GM18873 (cell line): Measurements from ENCODE around the gene C2orf81.
A peak's percentile ranks its signal among the peaks of the same experiment; 100 is the strongest.
"Not testable (repeated sequence)": the region's sequence is repeated elsewhere in the genome, so short reads cannot be mapped to it uniquely, and the experiment has no call there.

Experiments used
- ATAC-seq: cut with Tn5 transposase; IDR thresholded peaks from one replicate; pipeline ENCODE4 v1.9.1; 2021; ENCODE audit warnings: mild to moderate bottlenecking, moderate library complexity, moderate number of reproducible peaks; ENCODE audit not compliant: unreplicated experiment, low FRiP score

C2orf81 gene

GRCh38 chr2:74421221-74421870 is at the start of gene C2orf81, which contains the start of gene WDR54:
Gene C2orf81, minus strand, starts transcription at chr2:74421619. Its CDS starts 59 bp downstream, at chr2:74421560.
Gene WDR54, plus strand, starts transcription at chr2:74421730. Its CDS starts 424 bp downstream, at chr2:74422154.
- peak; percentile 78 for ATAC-seq

- ATAC-seq = not testable (repeated sequence)
Observed at GRCh38 chr2:74470742-74471141, 49.3 kb upstream of the C2orf81 start.

GRCh38 chr2:74464406-74464805 is 43.0 kb upstream of the C2orf81 start:
- no peak for ATAC-seq

GRCh38 chr2:74462786-74463105 is 41.3 kb upstream of the C2orf81 start:
- ATAC-seq = no peak

GRCh38 chr2:74462054-74462785 is 40.8 kb upstream of the C2orf81 start:
- no peak for ATAC-seq

GRCh38 chr2:74461187-74462053 is 40.0 kb upstream of the C2orf81 start:
- no peak for ATAC-seq

GRCh38 chr2:74460187-74460586 is 38.8 kb upstream of the C2orf81 start:
- not testable (repeated sequence) for ATAC-seq

- not testable (repeated sequence) for ATAC-seq
Observed at GRCh38 chr2:74459503-74460118, 38.2 kb upstream of the C2orf81 start.

- no peak for ATAC-seq
Observed at GRCh38 chr2:74458938-74459363, 37.5 kb upstream of the C2orf81 start.

- peak; percentile 83 for ATAC-seq
Observed at GRCh38 chr2:74458132-74458937, 36.9 kb upstream of the C2orf81 start, which contains the start of gene WBP1. Gene WBP1, plus strand, starts transcription at chr2:74458438. Its CDS starts 165 bp downstream, at chr2:74458603.

GRCh38 chr2:74457549-74458131 is 36.2 kb upstream of the C2orf81 start:
- peak; percentile 23 for ATAC-seq

- ATAC-seq = no peak
Observed at GRCh38 chr2:74457129-74457548, 35.7 kb upstream of the C2orf81 start.

- peak; percentile 46 for ATAC-seq
Observed at GRCh38 chr2:74454654-74455511, 33.5 kb upstream of the C2orf81 start, which contains the start of gene INO80B. Gene INO80B, plus strand, starts transcription at chr2:74455087. Its CDS starts 30 bp downstream, at chr2:74455117.

- no peak for ATAC-seq
Observed at GRCh38 chr2:74450570-74451190, 29.3 kb upstream of the C2orf81 start.

- no peak for ATAC-seq
Observed at GRCh38 chr2:74448771-74449170, 27.4 kb upstream of the C2orf81 start.

- ATAC-seq = no peak
Observed at GRCh38 chr2:74447230-74447999, 26.0 kb upstream of the C2orf81 start.
